Panc1 (cell line): Measurements from ENCODE around the gene BTG4. TPM values are rescaled to one million over a fixed set of nuclear protein-coding genes. Genes with fewer than 3 reads are reported as not detected.

ENCODE experiments used
- ATAC-seq: fragments of 200-7000 bp; cut with Tn5 transposase; 2 replicates; pipeline ENCODE4 v1.9.1; 2020; ENCODE audit warnings: mild to moderate bottlenecking, moderate library complexity
- BruUV-seq: library from RNA; stranded (reverse); fragments of 400-500 nt; replicated peaks from 2 replicates; lab custom pipeline; 2021; lab: Mats Ljungman, UMichigan
- CTCF ChIA-PET: fragments of 300-600 bp; sonication (Branson Sonifier 250); formaldehyde crosslinking; loops from one replicate; lab custom pipeline; 2022; ENCODE audit warnings: antibody characterized with exemption; lab: Charles Lee
- POLR2A ChIA-PET: fragments of 300-600 bp; sonication (Branson Sonifier 250); formaldehyde crosslinking; loops from one replicate; lab custom pipeline; 2022; ENCODE audit warnings: antibody characterized with exemption; lab: Charles Lee
- DNase-seq: peaks from one replicate; pipeline ENCODE4 v3.0.0-alpha.2; 2010; ENCODE audit warnings: low read depth, low spot score
- H3K27ac ChIP-seq: 2 replicates; pipeline ENCODE4 v1.5.1; 2011; ENCODE audit warnings: mild to moderate bottlenecking, low read length, inconsistent platforms
- H3K27me3 ChIP-seq: fragments of 200-500 bp; sonication (Bioruptor generic); 2 replicates; pipeline ENCODE4 v1.6.0; 2014; ENCODE audit warnings: low read length, inconsistent platforms; ENCODE audit not compliant: control insufficient read depth, insufficient read depth
- H3K36me3 ChIP-seq: fragments of 200-500 bp; sonication (Bioruptor generic); 2 replicates; pipeline ENCODE4 v1.5.1; 2014; ENCODE audit warnings: inconsistent platforms, mild to moderate bottlenecking, low read length, moderate library complexity; ENCODE audit not compliant: control insufficient read depth, insufficient read depth
- H3K4me1 ChIP-seq: 2 replicates; pipeline ENCODE4 v1.5.1; 2011; ENCODE audit warnings: inconsistent platforms, mild to moderate bottlenecking, low read length, moderate library complexity; ENCODE audit not compliant: control insufficient read depth, insufficient read depth
- H3K4me3 ChIP-seq, 2 experiments: 2 replicates each; pipeline ENCODE4 v1.5.1; 2011 to 2012; ENCODE audit warnings: low read depth in 2 of 2, low read length in 2 of 2, mild to moderate bottlenecking in 2 of 2, inconsistent platforms in 1 of 2, moderate library complexity in 1 of 2
- H3K9me3 ChIP-seq: fragments of 200-500 bp; sonication (Bioruptor generic); 2 replicates; pipeline ENCODE4 v1.5.1; 2014; ENCODE audit warnings: low read depth, mild to moderate bottlenecking, inconsistent platforms, low read length, moderate library complexity; ENCODE audit not compliant: control insufficient read depth, insufficient read depth
- CTCF ChIP-seq: fragments of 450-650 bp; IDR thresholded peaks from 2 replicates; pipeline ENCODE4 v1.5.1; 2017; ENCODE audit warnings: mild to moderate bottlenecking
- POLR2AphosphoS5 ChIP-seq: IDR thresholded peaks from 2 replicates; pipeline ENCODE4 v1.6.1; 2012; ENCODE audit warnings: mild to moderate bottlenecking, low read depth, low read length, moderate library complexity
- REST ChIP-seq, 2 experiments: IDR thresholded peaks; 2 replicates each; pipeline ENCODE4 v1.6.1; 2011 to 2012; ENCODE audit warnings: low read depth in 2 of 2, control low read depth in 1 of 2, low read length in 1 of 2, mild to moderate bottlenecking in 1 of 2, moderate library complexity in 1 of 2; ENCODE audit not compliant: insufficient read depth in 1 of 2
- SIN3A ChIP-seq: IDR thresholded peaks from 2 replicates; pipeline ENCODE4 v1.6.1; 2012; ENCODE audit warnings: low read depth, mild to moderate bottlenecking, low read length, moderate library complexity, borderline replicate concordance; ENCODE audit not compliant: insufficient read depth
- TCF7L2 ChIP-seq: IDR thresholded peaks from 2 replicates; pipeline ENCODE4 v1.6.1; 2011; ENCODE audit warnings: mild to moderate bottlenecking, low read depth, low read length, inconsistent platforms
- in situ Hi-C: cut with HindIII; loops from 2 replicates; pipeline ENCODE4 v1.10.0; 2016; ENCODE audit warnings: low sequenced_read_pairs, low pct_unique_long_range_greater_than_20kb
- intact Hi-C: fragments of 100-400 bp; cut with micrococcal nuclease; formaldehyde crosslinking; loops from one replicate; pipeline ENCODE4 v1.10.0; 2022; ENCODE audit not compliant: unreplicated experiment
- total RNA-seq: library from RNA; stranded (reverse); gene quantifications from one replicate; pipeline ENCODE4 v1.2.1, GENCODE V29; 2021; ENCODE audit not compliant: unreplicated experiment

Gene BTG4
- total RNA-seq, 1 experiment from 2014 or later, result not detected

- intact Hi-C loops (no loop called here), in situ Hi-C loops (no loop called here)
- ATAC-seq (no peak), DNase-seq (no peak)
- Histone ChIP-seq H3K27me3 (peaks cover 4% of the 10 kb centered on the region; the same call in 1 of the 2 replicates), H3K36me3 (no peaks in the 10 kb centered on the region), H3K9me3 (no peaks in the 10 kb centered on the region), H3K27ac (no peak overlapping the region), H3K4me1 (no peaks in the 10 kb centered on the region), H3K4me3 (no peak overlapping the region)
- POLR2A ChIA-PET, result no interaction called here
- CTCF ChIA-PET, result no interaction called here
- no peak for TF ChIP-seq CTCF
- TF ChIP-seq POLR2AphosphoS5, result no peak
- no peak for TF ChIP-seq REST (IDR thresholded peaks at IDR 0.05; ENCODE audit: insufficient read depth in 1 of 2, low read depth in 2 of 2, low read length in 1 of 2)
- TF ChIP-seq TCF7L2, result no peak
- no peak for TF ChIP-seq SIN3A
- BruUV-seq, result no TSS peak
Measured at GRCh38 chr11:111523343-111523742, 11.2 kb upstream of the BTG4 start.

GRCh38 chr11:111522426-111522825, 10.2 kb upstream of the BTG4 start:
- no peak for TF ChIP-seq POLR2AphosphoS5
- TF ChIP-seq CTCF, result no peak
- TF ChIP-seq SIN3A, result no peak
- no peak for TF ChIP-seq TCF7L2
- no peak for TF ChIP-seq REST (IDR thresholded peaks at IDR 0.05; ENCODE audit: insufficient read depth in 1 of 2, low read depth in 2 of 2, low read length in 1 of 2)
- intact Hi-C loops, result no loop called here
- H3K27ac ChIP-seq, result no peak overlapping the region
- CTCF ChIA-PET, result no interaction called here
- H3K4me3 ChIP-seq, result no peak overlapping the region
- no peaks in the 10 kb centered on the region for H3K9me3 ChIP-seq
- ATAC-seq (no peak), DNase-seq (no peak)
- in situ Hi-C loops, result no loop called here
- H3K4me1 ChIP-seq, result no peaks in the 10 kb centered on the region
- no TSS peak for BruUV-seq
- no peaks in the 10 kb centered on the region for H3K36me3 ChIP-seq
- H3K27me3 ChIP-seq, result peaks cover 4% of the 10 kb centered on the region; the same call in 1 of the 2 replicates
- POLR2A ChIA-PET, result no interaction called here
